ENCODE measurements around the gene NTRK2.

Gene NTRK2

DNA sequence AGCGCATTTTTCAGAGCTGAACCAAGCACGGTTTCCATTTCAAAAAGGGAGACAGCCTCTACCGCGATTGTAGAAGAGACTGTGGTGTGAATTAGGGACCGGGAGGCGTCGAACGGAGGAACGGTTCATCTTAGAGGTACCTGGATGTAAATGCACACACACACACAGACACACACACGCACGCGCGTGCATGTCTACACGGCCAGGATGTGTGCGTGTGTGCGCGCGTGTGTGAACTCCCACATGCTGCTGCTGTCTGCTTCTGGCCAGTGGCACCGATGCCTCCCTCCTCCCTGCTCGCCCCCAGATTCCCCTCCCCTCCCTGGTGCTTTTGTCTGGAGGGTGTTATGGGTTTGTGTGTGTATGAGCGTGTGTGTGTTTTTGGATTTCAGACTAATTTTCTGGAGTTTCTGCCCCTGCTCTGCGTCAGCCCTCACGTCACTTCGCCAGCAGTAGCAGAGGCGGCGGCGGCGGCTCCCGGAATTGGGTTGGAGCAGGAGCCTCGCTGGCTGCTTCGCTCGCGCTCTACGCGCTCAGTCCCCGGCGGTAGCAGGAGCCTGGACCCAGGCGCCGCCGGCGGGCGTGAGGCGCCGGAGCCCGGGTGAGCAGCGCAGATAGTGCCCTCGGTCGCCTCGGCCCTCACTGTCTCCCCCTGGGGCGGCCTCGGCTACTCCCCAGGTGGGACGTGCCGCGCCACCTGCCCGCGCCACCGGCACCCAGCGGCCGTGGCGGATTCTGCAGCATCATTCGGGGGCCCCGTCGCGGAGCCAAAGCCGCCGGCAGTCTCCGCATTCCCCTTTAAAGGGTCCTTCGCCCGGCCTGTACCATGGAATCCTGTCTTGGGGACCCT is at the start of gene NTRK2:
Gene NTRK2 (plus strand): TSS at position 442 of the 850 bp plus-strand sequence. CDS start 1,020 bp downstream, outside the sequence.
- DNase-seq (ENCODE audit: low spot score) = peak; percentile 36

DNA sequence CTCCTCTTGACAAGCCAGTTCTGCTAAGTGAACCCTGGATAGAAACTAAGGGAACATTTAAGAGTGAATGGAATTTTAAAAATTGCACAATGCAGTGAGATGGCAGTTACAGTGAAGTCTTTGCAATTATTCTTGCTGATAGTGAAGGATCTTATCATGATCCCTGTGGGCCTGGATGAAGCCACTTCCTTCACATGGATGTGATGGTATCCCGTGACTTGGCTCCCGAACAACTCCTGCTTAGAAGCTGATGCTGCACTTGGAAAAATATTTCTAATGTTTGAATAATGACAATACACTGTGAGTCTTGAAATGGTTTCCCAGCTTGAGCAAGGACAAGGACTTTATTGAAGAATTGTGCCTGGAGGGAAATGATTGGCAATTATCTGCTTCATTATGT is 49.2 kb upstream of the NTRK2 start:
- DNase-seq (ENCODE audit: low spot score) = no peak

DNA sequence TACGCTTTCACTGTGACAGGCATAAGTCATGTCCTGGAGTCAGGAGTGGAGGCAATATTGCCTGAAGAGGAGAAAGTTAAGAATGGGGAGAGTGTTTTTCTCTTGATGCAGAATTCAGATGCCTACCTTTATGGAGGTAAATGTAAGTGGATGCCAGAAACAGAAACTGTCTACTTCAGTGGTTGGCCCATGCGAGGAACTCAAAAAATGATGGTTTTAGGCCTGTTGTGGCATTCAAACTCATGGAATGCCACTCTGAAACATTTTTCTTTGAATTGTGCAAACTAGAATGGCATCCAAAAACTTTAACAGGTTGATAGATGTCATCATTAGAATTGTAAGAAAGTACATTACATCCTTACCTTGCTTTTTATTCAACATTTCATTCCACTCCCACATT is 47.7 kb upstream of the NTRK2 start:
- DNase-seq (ENCODE audit: low spot score) = no peak

DNA sequence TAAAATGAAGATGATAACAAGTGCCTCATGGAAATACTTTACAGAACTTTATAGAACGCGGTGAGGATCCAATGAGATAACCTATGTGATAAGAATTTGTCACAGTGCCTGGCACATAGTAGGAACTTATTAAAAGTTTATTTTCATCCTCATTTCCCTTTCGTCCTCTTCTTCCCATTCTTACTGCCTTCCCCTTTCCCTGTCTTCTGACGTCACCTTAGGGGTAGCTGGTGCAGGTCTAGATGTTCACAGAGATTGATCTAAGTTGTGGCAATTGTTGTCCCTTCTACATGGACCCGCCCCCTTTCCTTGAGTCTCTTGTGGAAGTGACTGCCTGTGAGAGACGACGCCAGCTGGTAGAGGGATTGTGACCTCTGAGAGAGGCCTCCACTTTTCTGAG is 46.5 kb upstream of the NTRK2 start:
- no peak for DNase-seq (ENCODE audit: low spot score)

DNA sequence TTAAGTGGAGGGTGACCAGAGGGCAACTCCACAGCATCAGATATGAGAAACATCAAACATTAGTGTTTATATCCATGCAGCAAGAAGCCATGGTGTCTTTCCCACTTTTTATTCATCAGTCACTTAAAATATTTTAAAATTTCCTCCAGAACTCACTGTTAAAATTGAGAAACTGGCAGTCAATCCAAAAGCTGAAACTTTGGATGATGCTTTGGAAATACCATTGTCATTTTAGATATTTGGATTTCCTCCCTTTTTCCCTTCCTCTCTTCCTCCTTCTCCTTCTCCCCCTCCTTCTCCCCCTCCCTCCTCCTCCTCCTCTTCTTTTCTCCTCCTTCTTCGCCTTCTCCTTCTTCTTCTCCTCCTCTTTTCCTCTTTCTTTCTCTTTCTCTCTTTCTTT is 33.1 kb upstream of the NTRK2 start:
- no peak for DNase-seq (ENCODE audit: low spot score)

DNA sequence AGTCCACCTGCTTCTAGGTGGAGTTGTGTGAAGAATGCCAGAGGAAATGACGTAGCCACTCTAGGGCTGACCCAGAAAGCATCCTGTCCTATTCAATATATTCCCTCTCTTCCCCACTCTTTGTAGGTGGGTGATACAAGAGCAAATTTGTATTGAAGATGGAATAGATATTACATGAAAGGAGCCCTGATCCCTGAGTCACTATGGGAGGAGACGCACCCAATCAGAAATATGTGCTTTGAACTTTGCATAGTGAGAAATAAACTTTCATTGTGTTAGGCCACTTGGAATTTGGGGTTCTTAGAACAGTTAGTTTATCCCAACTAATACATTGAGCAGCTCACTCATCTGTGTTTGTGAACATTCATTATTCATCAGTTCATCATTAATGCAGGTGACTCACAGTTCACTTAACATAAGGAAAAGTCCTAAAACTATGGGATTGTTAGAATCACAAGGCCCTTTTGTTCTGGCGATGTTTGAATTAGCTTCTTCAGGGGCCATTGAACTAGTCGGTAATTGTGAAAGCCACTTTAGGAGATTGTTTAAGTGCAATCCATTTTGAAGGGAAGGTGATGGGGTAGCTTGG is 26.9 kb upstream of the NTRK2 start:
- DNase-seq (ENCODE audit: low spot score) = no peak

DNA sequence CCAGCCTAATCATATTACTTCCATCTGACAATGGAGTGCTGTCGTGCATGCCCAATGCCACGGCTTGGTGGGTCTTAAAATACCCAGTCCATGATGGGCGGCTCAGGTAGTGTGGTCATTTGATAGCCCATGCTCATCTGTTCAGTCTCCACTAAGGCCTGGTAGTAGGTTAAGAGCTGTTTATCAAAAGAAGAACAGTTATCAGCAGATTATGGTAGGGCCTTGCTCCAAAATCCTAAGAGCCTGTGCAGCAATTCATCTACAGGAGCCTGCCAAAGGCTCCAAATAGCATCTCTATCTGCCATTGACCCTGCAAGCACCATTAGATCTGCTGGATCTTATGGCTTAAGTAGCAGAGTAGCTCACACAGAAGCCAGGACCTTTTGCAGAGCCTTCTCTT is 21.8 kb upstream of the NTRK2 start:
- DNase-seq (ENCODE audit: low spot score) = no peak

GRCh38 chr9:84652496-84653120 is 16.9 kb upstream of the NTRK2 start:
- no peak for DNase-seq (ENCODE audit: low spot score)

DNA sequence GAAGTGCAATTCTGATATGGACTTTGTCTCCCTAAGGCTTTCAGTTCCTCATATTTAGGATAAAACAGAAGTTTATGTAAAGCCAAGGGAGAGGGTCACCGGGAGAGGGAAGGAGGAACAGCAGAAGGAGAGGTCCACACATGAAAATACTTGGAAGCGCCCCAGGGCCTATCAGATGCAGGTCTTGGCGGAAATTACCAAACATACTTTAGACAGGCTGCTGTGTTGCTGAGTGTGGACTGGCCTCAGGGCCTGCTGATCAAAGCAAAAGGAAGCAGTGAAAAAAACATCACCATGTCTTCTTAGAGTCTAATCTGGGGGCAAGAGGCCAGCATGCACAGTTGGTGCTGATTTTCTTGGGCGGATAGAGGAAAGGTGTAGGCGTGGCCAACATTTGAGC is 14.1 kb upstream of the NTRK2 start:
- no peak for DNase-seq (ENCODE audit: low spot score)

DNA sequence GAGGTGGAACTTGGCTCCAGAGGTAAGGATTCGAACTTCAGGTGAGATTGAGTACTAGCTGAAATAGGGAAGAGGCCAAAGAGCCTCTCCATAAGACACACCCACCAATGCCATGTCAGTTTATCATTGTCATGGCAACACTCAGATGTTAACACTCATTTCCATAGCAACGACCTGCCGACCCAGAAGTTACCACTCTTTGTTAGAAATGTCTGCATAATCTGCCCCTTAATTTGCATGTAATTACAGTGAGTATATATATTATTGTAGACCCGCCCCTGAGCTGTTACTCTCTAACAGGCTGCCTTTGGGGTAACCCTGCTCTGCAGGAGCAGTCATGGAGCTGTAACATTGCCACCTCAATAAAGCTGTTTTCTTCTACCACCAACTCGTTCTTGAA is 10.2 kb upstream of the NTRK2 start:
- no peak for DNase-seq (ENCODE audit: low spot score)

DNA sequence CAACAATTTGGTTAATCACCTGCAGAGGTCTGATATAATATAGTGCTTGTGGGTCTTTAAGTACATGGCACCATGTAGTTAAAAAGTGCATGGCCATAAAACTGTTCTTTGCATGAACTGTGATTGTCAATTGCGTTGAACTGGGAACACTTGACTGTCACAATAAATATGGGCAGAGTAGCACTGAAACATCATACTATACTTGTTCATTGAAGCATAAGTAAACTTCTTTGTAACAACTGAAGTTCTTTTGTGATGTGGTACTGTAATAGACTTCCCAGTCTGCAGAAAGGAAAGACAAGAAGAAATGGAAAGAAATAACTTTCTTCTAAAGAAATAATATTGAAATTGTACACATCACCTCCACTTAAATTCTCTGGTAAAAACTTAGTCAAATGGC is 9.8 kb upstream of the NTRK2 start:
- DNase-seq (ENCODE audit: low spot score) = no peak

- DNase-seq (ENCODE audit: low spot score) = peak; percentile 54
Observed at GRCh38 chr9:84667571-84668195, 1.8 kb upstream of the NTRK2 start.

- peak; percentile 77 for DNase-seq (ENCODE audit: low spot score)
Observed at GRCh38 chr9:84668196-84669012, 1.1 kb upstream of the NTRK2 start.

DNA sequence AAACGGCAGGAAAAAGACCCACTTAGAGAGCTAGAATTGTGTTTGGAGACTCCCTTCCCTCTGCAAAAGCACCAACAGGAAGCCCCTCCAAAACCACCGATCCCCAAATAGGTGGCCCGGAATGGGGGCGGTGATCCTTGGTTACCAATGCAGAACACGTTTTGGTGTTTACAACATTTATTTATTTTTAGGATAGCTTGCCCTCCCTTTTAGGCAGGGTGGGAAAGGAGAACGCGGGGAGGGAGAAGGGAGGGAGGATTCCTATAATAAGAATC is 579 bp upstream of the NTRK2 start:
- no peak for DNase-seq (ENCODE audit: low spot score)

DNA sequence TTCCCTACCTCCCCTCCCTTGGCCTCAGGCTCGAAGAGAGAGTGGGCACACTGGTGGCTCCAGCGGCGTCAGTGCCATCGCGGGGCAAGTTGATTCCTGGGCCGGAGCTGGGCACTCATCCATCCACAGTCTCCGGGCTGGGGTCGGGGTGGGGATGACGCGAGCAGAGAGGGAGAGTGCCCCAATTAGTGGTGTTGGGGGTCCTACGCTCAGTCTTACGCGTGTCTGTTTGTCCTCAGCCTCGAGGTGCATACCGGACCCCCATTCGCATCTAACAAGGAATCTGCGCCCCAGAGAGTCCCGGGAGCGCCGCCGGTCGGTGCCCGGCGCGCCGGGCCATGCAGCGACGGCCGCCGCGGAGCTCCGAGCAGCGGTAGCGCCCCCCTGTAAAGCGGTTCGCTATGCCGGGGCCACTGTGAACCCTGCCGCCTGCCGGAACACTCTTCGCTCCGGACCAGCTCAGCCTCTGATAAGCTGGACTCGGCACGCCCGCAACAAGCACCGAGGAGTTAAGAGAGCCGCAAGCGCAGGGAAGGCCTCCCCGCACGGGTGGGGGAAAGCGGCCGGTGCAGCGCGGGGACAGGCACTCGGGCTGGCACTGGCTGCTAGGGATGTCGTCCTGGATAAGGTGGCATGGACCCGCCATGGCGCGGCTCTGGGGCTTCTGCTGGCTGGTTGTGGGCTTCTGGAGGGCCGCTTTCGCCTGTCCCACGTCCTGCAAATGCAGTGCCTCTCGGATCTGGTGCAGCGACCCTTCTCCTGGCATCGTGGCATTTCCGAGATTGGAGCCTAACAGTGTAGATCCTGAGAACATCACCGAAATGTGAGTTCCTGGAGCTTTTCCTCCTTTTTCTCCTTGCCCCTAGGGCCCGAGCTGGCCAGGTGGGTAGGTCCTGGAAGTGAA is 861 bp downstream of the NTRK2 start:
- peak; percentile 16 for DNase-seq (ENCODE audit: low spot score)

- no peak for DNase-seq (ENCODE audit: low spot score)
Observed at GRCh38 chr9:84671586-84672521, 2.3 kb downstream of the NTRK2 start.

GRCh38 chr9:84673806-84674205 is 4.3 kb downstream of the NTRK2 start:
- no peak for DNase-seq (ENCODE audit: low spot score)

- DNase-seq (ENCODE audit: low spot score) = no peak
Observed at GRCh38 chr9:84677080-84677479, 7.6 kb downstream of the NTRK2 start.

DNA sequence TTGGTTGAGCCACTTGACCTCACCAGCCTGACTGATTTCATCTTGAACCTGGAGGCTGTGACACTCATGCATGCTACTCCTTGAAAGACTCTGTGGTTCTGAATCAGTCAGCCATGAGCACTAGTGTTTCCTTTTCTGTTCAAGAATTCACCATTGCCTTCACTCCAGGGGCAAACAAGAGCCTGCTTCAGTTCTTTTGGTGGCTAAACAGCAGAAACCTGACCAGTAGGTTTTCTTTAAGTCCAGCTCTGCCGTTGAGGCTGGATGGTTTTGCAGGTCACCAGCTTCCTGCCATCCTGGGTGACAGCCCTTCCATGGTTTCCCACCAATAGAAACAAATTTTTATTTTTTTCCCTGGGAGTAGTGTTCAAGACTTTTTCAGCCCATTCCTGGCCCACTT is 10.0 kb downstream of the NTRK2 start:
- DNase-seq (ENCODE audit: low spot score) = no peak

All from AG08396 (cell line).